Measurements from ENCODE around the gene RAB22A. TPM values are rescaled to one million over a fixed set of nuclear protein-coding genes. Genes with fewer than 3 reads are reported as not detected.

Gene RAB22A
- total RNA-seq, 1 donor from 2014 or later = 24.2 TPM

- no peak for TF ChIP-seq CTCF (IDR thresholded peaks at IDR 0.05)
- Histone ChIP-seq H3K27me3 (no peaks in the 10 kb centered on the region), H3K9me3 (no peaks in the 10 kb centered on the region), H3K4me1 (peaks cover 18% of the 10 kb centered on the region), H3K36me3 (no peaks in the 10 kb centered on the region), H3K4me3 (no peak overlapping the region), H3K27ac (no peak overlapping the region)
- DNase-seq (no peak), ATAC-seq (no peak)
- intact Hi-C loops (cut with DNase I) = no loop called here
These were observed 4.5 kb upstream of the RAB22A start for GRCh38 chr20:58305061-58305460.

- Histone ChIP-seq H3K9me3 (no peaks in the 10 kb centered on the region), H3K4me3 (no peak overlapping the region), H3K36me3 (peaks cover 5% of the 10 kb centered on the region), H3K4me1 (peaks cover 31% of the 10 kb centered on the region), H3K27ac (peak overlapping the region; percentile 4), H3K27me3 (no peaks in the 10 kb centered on the region)
- intact Hi-C loops (cut with DNase I) = no loop called here
- ATAC-seq (peak; percentile 62), DNase-seq (peak; percentile 68)
- TF ChIP-seq CTCF (IDR thresholded peaks at IDR 0.05) = no peak
These were observed 2.9 kb upstream of the RAB22A start for GRCh38 chr20:58306421-58307261.

GRCh38 chr20:58307270-58307669 is 2.2 kb upstream of the RAB22A start:
- Histone ChIP-seq H3K27me3 (no peaks in the 10 kb centered on the region), H3K4me1 (peaks cover 33% of the 10 kb centered on the region), H3K27ac (peak overlapping the region; percentile 4), H3K4me3 (no peak overlapping the region), H3K36me3 (peaks cover 12% of the 10 kb centered on the region), H3K9me3 (no peaks in the 10 kb centered on the region)
- ATAC-seq (no peak), DNase-seq (no peak)
- intact Hi-C loops (cut with DNase I) = no loop called here
- no peak for TF ChIP-seq CTCF (IDR thresholded peaks at IDR 0.05)

- Histone ChIP-seq H3K27me3 (no peaks in the 10 kb centered on the region), H3K27ac (no peak overlapping the region), H3K36me3 (peaks cover 19% of the 10 kb centered on the region), H3K4me3 (peak overlapping the region; percentile 74), H3K4me1 (peaks cover 37% of the 10 kb centered on the region), H3K9me3 (no peaks in the 10 kb centered on the region)
- intact Hi-C loops (cut with DNase I) = no loop called here
- no peak for ATAC-seq
- no peak for DNase-seq
- TF ChIP-seq CTCF (IDR thresholded peaks at IDR 0.05) = no peak
These were observed 1.2 kb upstream of the RAB22A start for GRCh38 chr20:58308290-58308679.

GRCh38 chr20:58308680-58309527 is 611 bp upstream of the RAB22A start:
- Histone ChIP-seq H3K9me3 (no peaks in the 10 kb centered on the region), H3K4me1 (peaks cover 43% of the 10 kb centered on the region), H3K4me3 (peak overlapping the region; percentile 74), H3K27ac (peak overlapping the region; percentile 72), H3K36me3 (peaks cover 25% of the 10 kb centered on the region), H3K27me3 (no peaks in the 10 kb centered on the region)
- TF ChIP-seq CTCF (IDR thresholded peaks at IDR 0.05) = no peak
- ATAC-seq = peak; percentile 84
- intact Hi-C loops (cut with DNase I) = no loop called here
- DNase-seq = peak; percentile 87

Data from upper lobe of right lung (tissue), 1 donor.